T-helper 2 cell treated with Interferon-gamma antibody and Interleukin-4, amounts not matched to agents 5 μg/mL and 100 μg/mL, for 36 hours (primary cell): Measurements from ENCODE around the gene C1orf198.
"Not testable (repeated sequence)": the region's sequence is repeated elsewhere in the genome, so short reads cannot be mapped to it uniquely, and the experiment has no call there.

ENCODE experiments used
- DNase-seq: peaks from one replicate; pipeline ENCODE4 v3.0.0; 2021; ENCODE audit warnings: low spot score
- H3K27ac Mint-ChIP-seq: one replicate; pipeline ENCODE4 v1.8.0; 2021; ENCODE audit warnings: mild to moderate bottlenecking, mixed read lengths
- H3K27me3 Mint-ChIP-seq: one replicate; pipeline ENCODE4 v1.8.0; 2021; ENCODE audit warnings: low read depth, mixed read lengths
- H3K36me3 Mint-ChIP-seq: one replicate; pipeline ENCODE4 v1.8.0; 2021; ENCODE audit warnings: low read depth, mixed read lengths
- H3K4me1 Mint-ChIP-seq: one replicate; pipeline ENCODE4 v1.8.0; 2021; ENCODE audit warnings: low read depth, mixed read lengths
- H3K4me3 Mint-ChIP-seq: one replicate; pipeline ENCODE4 v1.8.0; 2022; ENCODE audit warnings: mild to moderate bottlenecking, moderate library complexity, mixed read lengths
- H3K9me3 Mint-ChIP-seq: one replicate; pipeline ENCODE4 v1.8.0; 2021; ENCODE audit warnings: mixed read lengths

The C1orf198 gene

GRCh38 chr1:230845184-230845583 lies 23.1 kb downstream of the C1orf198 start:
- H3K4me3 Mint-ChIP-seq, H3K27me3 Mint-ChIP-seq, H3K4me1 Mint-ChIP-seq, H3K27ac Mint-ChIP-seq, H3K9me3 Mint-ChIP-seq, H3K36me3 Mint-ChIP-seq, DNase-seq: not testable (repeated sequence)

- Mint-ChIP-seq H3K36me3 (no peaks in the 10 kb centered on the region), H3K27me3 (no peaks in the 10 kb centered on the region), H3K4me1 (no peaks in the 10 kb centered on the region), H3K27ac (no peak overlapping the region), H3K4me3 (no peak overlapping the region), H3K9me3 (no peaks in the 10 kb centered on the region)
- DNase-seq: no peak
Measured at GRCh38 chr1:230844561-230844960, 23.8 kb downstream of the C1orf198 start.

GRCh38 chr1:230843503-230844309 lies 24.6 kb downstream of the C1orf198 start:
- H3K9me3 Mint-ChIP-seq: no peaks in the 10 kb centered on the region
- H3K27me3 Mint-ChIP-seq: no peaks in the 10 kb centered on the region
- no peak for DNase-seq
- no peaks in the 10 kb centered on the region for H3K36me3 Mint-ChIP-seq
- no peaks in the 10 kb centered on the region for H3K4me1 Mint-ChIP-seq
- H3K27ac Mint-ChIP-seq: no peak overlapping the region
- no peak overlapping the region for H3K4me3 Mint-ChIP-seq

- no peaks in the 10 kb centered on the region for H3K27me3 Mint-ChIP-seq
- H3K27ac Mint-ChIP-seq: no peak overlapping the region
- DNase-seq: no peak
- H3K36me3 Mint-ChIP-seq: no peaks in the 10 kb centered on the region
- H3K9me3 Mint-ChIP-seq: no peaks in the 10 kb centered on the region
- H3K4me1 Mint-ChIP-seq: no peaks in the 10 kb centered on the region
- no peak overlapping the region for H3K4me3 Mint-ChIP-seq
Measured at GRCh38 chr1:230842801-230843200, 25.5 kb downstream of the C1orf198 start.

- H3K9me3 Mint-ChIP-seq: no peaks in the 10 kb centered on the region
- H3K27me3 Mint-ChIP-seq: no peaks in the 10 kb centered on the region
- H3K4me1 Mint-ChIP-seq: no peaks in the 10 kb centered on the region
- no peaks in the 10 kb centered on the region for H3K36me3 Mint-ChIP-seq
- no peak for DNase-seq
- no peak overlapping the region for H3K27ac Mint-ChIP-seq
- no peak overlapping the region for H3K4me3 Mint-ChIP-seq
Measured at GRCh38 chr1:230839173-230839572, 29.1 kb downstream of the C1orf198 start.

- H3K27me3 Mint-ChIP-seq: no peaks in the 10 kb centered on the region
- H3K9me3 Mint-ChIP-seq: no peaks in the 10 kb centered on the region
Measured at GRCh38 chr1:230836793-230837192, 31.5 kb downstream of the C1orf198 start.

GRCh38 chr1:230836347-230836746 lies 32.0 kb downstream of the C1orf198 start:
- H3K9me3 Mint-ChIP-seq: no peaks in the 10 kb centered on the region
- DNase-seq: no peak
- no peaks in the 10 kb centered on the region for H3K27me3 Mint-ChIP-seq
- H3K36me3 Mint-ChIP-seq: no peaks in the 10 kb centered on the region
- no peak overlapping the region for H3K4me3 Mint-ChIP-seq
- no peaks in the 10 kb centered on the region for H3K4me1 Mint-ChIP-seq
- H3K27ac Mint-ChIP-seq: no peak overlapping the region

More at GRCh38 chr1:230836793-230837192, 31.5 kb downstream of the C1orf198 start:
- no peak for DNase-seq
- H3K4me3 Mint-ChIP-seq: no peak overlapping the region
- no peaks in the 10 kb centered on the region for H3K36me3 Mint-ChIP-seq
- H3K4me1 Mint-ChIP-seq: no peaks in the 10 kb centered on the region
- H3K27ac Mint-ChIP-seq: no peak overlapping the region

- no peaks in the 10 kb centered on the region for H3K4me1 Mint-ChIP-seq
- H3K4me3 Mint-ChIP-seq: no peak overlapping the region
- no peak for DNase-seq
- H3K9me3 Mint-ChIP-seq: no peaks in the 10 kb centered on the region
- H3K36me3 Mint-ChIP-seq: no peaks in the 10 kb centered on the region
- H3K27ac Mint-ChIP-seq: no peak overlapping the region
- peaks cover 2% of the 10 kb centered on the region for H3K27me3 Mint-ChIP-seq
Measured at GRCh38 chr1:230834292-230834691, 34.0 kb downstream of the C1orf198 start.

GRCh38 chr1:230833511-230833910 lies 34.8 kb downstream of the C1orf198 start:
- Mint-ChIP-seq H3K27me3 (peaks cover 2% of the 10 kb centered on the region), H3K4me3 (no peak overlapping the region), H3K27ac (no peak overlapping the region), H3K4me1 (no peaks in the 10 kb centered on the region), H3K9me3 (no peaks in the 10 kb centered on the region), H3K36me3 (no peaks in the 10 kb centered on the region)
- DNase-seq: no peak

- Mint-ChIP-seq H3K4me3 (no peak overlapping the region), H3K9me3 (no peaks in the 10 kb centered on the region), H3K27ac (no peak overlapping the region), H3K27me3 (peaks cover 2% of the 10 kb centered on the region), H3K4me1 (no peaks in the 10 kb centered on the region), H3K36me3 (no peaks in the 10 kb centered on the region)
- no peak for DNase-seq
Measured at GRCh38 chr1:230832476-230832875, 35.8 kb downstream of the C1orf198 start.

- Mint-ChIP-seq H3K27ac (no peak overlapping the region), H3K9me3 (no peaks in the 10 kb centered on the region), H3K4me3 (no peak overlapping the region), H3K27me3 (peaks cover 2% of the 10 kb centered on the region), H3K4me1 (no peaks in the 10 kb centered on the region), H3K36me3 (no peaks in the 10 kb centered on the region)
- no peak for DNase-seq
Measured at GRCh38 chr1:230831771-230832170, 36.5 kb downstream of the C1orf198 start.

GRCh38 chr1:230828421-230828820 lies 39.9 kb downstream of the C1orf198 start:
- H3K27ac Mint-ChIP-seq: no peak overlapping the region
- no peaks in the 10 kb centered on the region for H3K4me1 Mint-ChIP-seq
- no peak overlapping the region for H3K4me3 Mint-ChIP-seq
- no peaks in the 10 kb centered on the region for H3K9me3 Mint-ChIP-seq
- H3K36me3 Mint-ChIP-seq: no peaks in the 10 kb centered on the region
- DNase-seq: no peak
- peaks cover 2% of the 10 kb centered on the region for H3K27me3 Mint-ChIP-seq

- Mint-ChIP-seq H3K36me3 (no peaks in the 10 kb centered on the region), H3K27me3 (peaks cover 2% of the 10 kb centered on the region), H3K4me1 (no peaks in the 10 kb centered on the region), H3K27ac (no peak overlapping the region), H3K4me3 (no peak overlapping the region), H3K9me3 (no peaks in the 10 kb centered on the region)
- no peak for DNase-seq
Measured at GRCh38 chr1:230827801-230828200, 40.5 kb downstream of the C1orf198 start.

GRCh38 chr1:230827081-230827681 lies 41.1 kb downstream of the C1orf198 start:
- H3K27ac Mint-ChIP-seq: no peak overlapping the region
- H3K4me1 Mint-ChIP-seq: no peaks in the 10 kb centered on the region
- DNase-seq: no peak
- no peaks in the 10 kb centered on the region for H3K9me3 Mint-ChIP-seq
- H3K4me3 Mint-ChIP-seq: no peak overlapping the region
- peaks cover 2% of the 10 kb centered on the region for H3K27me3 Mint-ChIP-seq
- no peaks in the 10 kb centered on the region for H3K36me3 Mint-ChIP-seq
